Measurements from ENCODE around the gene ZNF500.
A peak's percentile ranks its signal among the peaks of the same experiment; 100 is the strongest.
"Not testable (repeated sequence)": the region's sequence is repeated elsewhere in the genome, so short reads cannot be mapped to it uniquely, and the experiment has no call there.

The ZNF500 gene

GRCh38 chr16:4738370-4738769 lies 28.6 kb downstream of the ZNF500 start:
- not testable (repeated sequence) for DNase-seq

- DNase-seq = no peak
These were observed 29.4 kb downstream of the ZNF500 start for GRCh38 chr16:4737545-4737944.

GRCh38 chr16:4736546-4736945 lies 30.4 kb downstream of the ZNF500 start:
- DNase-seq = no peak

- peak; percentile 32 to 47 for DNase-seq
These were observed 32.0 kb downstream of the ZNF500 start for GRCh38 chr16:4734730-4735535.

- DNase-seq = peak; percentile 60 to 73
These were observed 32.8 kb downstream of the ZNF500 start, which contains the start of the genes ANKS3 and DNAAF8 for GRCh38 chr16:4734063-4734729. ANKS3 (minus strand) TSS chr16:4734271; CDS start chr16:4730149, 4,122 bp downstream. DNAAF8 (plus strand) TSS chr16:4734537; CDS start chr16:4736515, 1,978 bp downstream.

GRCh38 chr16:4733747-4734062 lies 33.3 kb downstream of the ZNF500 start:
- no peak for DNase-seq

GRCh38 chr16:4733211-4733742 lies 33.7 kb downstream of the ZNF500 start:
- DNase-seq = no peak

- DNase-seq = no peak
These were observed 37.1 kb downstream of the ZNF500 start for GRCh38 chr16:4729876-4730275.

- no peak for DNase-seq
These were observed 38.3 kb downstream of the ZNF500 start for GRCh38 chr16:4728676-4729075.

GRCh38 chr16:4726616-4727015 lies 40.3 kb downstream of the ZNF500 start:
- DNase-seq = no peak

GRCh38 chr16:4724661-4725270 lies 42.2 kb downstream of the ZNF500 start:
- no peak for DNase-seq

- DNase-seq = no peak
These were observed 43.7 kb downstream of the ZNF500 start for GRCh38 chr16:4723071-4723767.

GRCh38 chr16:4718466-4718865 lies 48.5 kb downstream of the ZNF500 start:
- no peak for DNase-seq

- DNase-seq = no peak
These were observed 52.0 kb downstream of the ZNF500 start for GRCh38 chr16:4714996-4715395.

GRCh38 chr16:4713663-4714501 lies 53.1 kb downstream of the ZNF500 start:
- no peak for DNase-seq

- no peak for DNase-seq
These were observed 57.5 kb downstream of the ZNF500 start for GRCh38 chr16:4709481-4709880.

- DNase-seq = no peak
These were observed 60.1 kb downstream of the ZNF500 start for GRCh38 chr16:4706871-4707270.

GRCh38 chr16:4704913-4705312 lies 62.0 kb downstream of the ZNF500 start:
- DNase-seq = no peak

- no peak for DNase-seq
These were observed 62.5 kb downstream of the ZNF500 start for GRCh38 chr16:4704491-4704890.

- no peak for DNase-seq
These were observed 63.1 kb downstream of the ZNF500 start for GRCh38 chr16:4703906-4704305.

- no peak for DNase-seq
These were observed 64.5 kb downstream of the ZNF500 start for GRCh38 chr16:4702466-4702808.

GRCh38 chr16:4701791-4702465 lies 65.0 kb downstream of the ZNF500 start:
- DNase-seq = no peak
